IPS-11a (cell line): ENCODE results near the gene OR12D3.
"Not testable (repeated sequence)": the region's sequence is repeated elsewhere in the genome, so short reads cannot be mapped to it uniquely, and the experiment has no call there.

Experiments used
- H3K4me3 ChIP-seq: one replicate; pipeline ENCODE4 v1.5.1; 2013; ENCODE audit warnings: low read depth, low read length, control low read depth

The OR12D3 gene, protein sequence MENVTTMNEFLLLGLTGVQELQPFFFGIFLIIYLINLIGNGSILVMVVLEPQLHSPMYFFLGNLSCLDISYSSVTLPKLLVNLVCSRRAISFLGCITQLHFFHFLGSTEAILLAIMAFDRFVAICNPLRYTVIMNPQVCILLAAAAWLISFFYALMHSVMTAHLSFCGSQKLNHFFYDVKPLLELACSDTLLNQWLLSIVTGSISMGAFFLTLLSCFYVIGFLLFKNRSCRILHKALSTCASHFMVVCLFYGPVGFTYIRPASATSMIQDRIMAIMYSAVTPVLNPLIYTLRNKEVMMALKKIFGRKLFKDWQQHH

DNA sequence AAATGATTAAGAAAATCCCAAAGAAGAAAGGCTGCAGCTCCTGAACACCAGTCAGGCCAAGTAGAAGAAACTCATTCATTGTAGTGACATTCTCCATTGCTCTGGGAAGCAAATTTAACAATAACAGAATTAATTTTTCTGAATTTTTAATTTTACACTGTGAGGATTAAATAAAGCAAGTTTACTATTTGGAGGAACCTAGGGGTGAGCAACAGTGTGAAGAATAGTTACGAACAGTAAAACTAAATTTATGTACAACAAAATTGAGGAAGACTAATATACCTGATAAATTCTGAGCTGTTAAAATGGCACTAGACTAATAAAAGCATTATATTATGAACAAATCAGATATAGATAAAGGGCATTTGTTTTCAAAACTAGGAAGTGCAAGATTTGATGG is at the start of gene OR12D3:
OR12D3 (minus strand) TSS at position 101 of the 400 bp plus-strand sequence; CDS start at position 97, 4 bp downstream.
- no peak within 1 kb of the TSS for H3K4me3 ChIP-seq

DNA sequence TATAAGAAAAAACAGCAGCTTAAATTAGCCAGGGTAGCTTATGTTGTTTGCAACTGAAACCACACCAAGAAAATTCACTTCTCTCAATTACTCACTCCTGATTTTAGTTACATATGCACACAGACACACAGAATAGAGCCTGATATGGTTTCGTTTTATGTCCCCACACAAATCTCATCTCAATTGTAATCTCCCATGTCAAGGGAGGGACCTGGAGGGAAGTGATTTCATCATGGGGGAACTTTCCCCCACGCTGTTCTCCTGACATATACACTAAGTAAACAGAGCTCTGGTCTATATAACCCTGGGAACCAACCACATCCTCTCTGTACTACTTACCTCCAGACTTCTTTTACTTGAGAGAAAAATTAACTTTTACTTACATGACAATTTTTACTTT is 49.5 kb upstream of the OR12D3 start:
- H3K4me3 ChIP-seq = no peak overlapping the region

DNA sequence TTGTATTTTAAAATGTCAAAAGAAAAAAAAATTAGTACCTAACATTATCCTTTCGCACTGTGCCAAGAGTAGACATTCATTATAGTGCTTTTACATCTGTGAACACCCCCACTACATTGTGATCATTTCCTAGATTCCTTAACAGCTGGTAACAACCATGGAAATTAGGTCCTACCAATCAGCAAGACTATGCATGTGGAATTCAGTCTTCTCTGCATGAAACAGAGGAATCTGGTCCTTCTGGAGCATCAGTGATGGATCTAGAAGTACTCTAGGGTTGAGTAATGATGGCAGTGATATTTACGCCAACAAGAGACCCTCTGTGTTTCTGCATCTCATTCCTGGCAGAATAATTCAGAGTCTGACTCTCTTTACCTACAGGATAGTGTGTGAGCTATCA is 49.1 kb upstream of the OR12D3 start:
- no peak overlapping the region for H3K4me3 ChIP-seq

DNA sequence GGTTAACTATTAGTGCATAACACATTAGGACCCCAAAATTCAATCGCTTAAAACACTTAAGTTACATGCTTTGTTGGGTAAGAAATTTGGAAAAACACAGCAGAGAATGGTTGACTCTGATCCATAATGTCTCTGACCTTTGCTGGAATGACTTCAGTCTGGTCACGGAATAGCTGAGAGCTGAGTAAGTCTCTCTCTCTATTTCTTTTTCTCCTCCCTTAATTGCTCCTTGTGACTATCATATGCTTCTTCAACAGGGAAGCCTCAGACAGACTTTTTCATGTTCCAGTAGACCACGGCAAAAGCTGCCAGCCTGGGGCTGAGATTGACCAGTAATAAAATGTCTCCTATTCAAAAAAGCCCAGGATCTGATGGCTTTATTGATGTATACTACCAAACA is 44.4 kb upstream of the OR12D3 start:
- H3K4me3 ChIP-seq = no peak overlapping the region

DNA sequence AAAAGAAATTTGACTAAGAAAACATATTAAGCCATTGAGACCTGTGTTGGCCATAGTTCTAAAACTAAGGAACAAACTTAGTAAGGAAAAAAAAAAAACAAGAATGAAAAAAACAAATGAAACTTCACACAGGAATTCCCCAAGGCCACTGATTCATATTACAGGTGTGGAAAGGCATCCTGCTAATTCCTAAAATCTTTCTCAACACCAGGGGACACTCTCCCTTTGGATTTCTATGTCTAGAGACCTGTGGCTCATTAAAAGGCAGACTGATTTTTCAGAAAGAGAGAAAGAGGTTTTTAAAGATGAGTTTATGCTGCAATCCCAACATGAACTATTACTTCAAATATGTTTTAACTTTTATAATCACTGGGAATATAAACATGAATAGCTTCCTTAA is 39.5 kb upstream of the OR12D3 start, which contains the start of gene OR12D1:
OR12D1 (plus strand) TSS at position 341 of the 400 bp plus-strand sequence.
- no peak within 1 kb of the TSS for H3K4me3 ChIP-seq

DNA sequence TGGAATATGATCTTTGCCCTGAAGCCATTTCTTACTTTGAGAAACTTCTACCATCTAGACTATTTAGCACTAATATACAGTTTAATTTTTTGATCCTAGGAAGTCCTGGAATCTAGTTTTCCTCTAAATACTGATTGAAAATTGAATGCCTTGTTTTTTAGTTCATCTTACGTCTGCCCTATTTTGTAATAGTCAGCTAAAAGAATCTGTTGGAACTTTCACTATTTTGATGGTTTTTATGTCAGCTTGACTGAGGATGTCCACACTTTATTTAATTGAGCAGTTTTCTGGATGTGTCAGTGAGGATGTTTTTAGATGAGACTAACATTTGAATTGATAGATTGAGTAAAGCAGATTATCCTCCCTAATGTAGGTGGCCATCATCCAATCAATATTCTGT is 28.7 kb upstream of the OR12D3 start:
- no peak overlapping the region for H3K4me3 ChIP-seq

DNA sequence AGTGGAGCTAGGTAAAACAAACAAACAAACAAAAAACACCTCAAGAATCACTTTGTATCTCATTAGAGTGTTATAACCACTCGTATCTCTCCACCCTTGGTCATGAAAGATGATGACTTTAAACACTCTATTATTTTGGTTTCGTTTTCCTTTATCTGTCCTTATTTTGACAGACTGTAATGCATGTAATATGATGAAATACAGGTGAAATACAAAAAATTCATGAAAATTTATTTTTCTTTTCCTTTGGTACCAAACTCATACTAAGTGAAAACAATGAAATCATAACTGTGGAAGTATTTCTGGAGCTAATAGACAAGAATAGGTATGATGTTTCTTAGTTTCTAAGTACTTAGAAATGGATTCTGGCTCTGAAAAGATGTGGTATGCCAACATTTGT is 24.4 kb upstream of the OR12D3 start:
- no peak overlapping the region for H3K4me3 ChIP-seq

DNA sequence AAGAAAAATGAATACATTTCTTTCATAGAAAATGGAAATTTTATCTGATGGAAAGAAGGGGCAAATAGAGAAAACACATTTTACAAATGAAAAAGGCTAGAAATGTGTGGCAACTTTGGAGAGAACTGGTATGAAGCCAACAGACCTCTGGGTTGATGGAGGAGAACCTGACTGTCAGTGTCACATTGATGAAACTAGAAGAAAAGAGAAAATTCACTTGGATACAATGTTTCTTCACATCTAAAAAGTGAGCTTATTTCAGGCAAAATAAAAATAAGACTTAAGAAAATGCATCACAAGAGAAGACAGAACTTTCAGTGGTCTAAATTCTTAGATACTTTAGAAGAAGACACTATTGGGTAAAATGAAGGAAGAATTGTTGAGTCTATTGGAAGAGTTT is 20.2 kb upstream of the OR12D3 start, which contains the start of gene OR12D2:
OR12D2 (plus strand) TSS at position 301 of the 400 bp plus-strand sequence. CDS start 1,069 bp downstream, outside the sequence.
- H3K4me3 ChIP-seq = no peak within 1 kb of the TSS

DNA sequence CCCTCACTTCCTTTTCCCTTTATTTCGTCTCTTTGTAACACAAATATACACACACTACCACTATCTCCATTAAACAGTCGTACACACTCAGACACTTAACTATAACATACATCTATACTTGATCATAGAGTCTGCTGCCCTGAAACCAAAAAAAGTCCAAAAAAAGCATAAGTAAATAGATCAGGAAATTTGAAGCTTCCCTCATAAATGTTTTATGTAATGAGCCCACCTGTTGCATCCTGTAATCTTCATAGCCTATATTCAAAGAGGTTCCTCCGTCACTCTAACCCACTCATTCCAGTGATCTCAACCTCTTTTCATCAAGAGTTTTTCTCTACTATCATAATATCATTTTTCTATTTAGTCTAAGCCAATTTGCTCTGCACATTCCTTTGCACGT is 13.4 kb upstream of the OR12D3 start:
- no peak overlapping the region for H3K4me3 ChIP-seq

DNA sequence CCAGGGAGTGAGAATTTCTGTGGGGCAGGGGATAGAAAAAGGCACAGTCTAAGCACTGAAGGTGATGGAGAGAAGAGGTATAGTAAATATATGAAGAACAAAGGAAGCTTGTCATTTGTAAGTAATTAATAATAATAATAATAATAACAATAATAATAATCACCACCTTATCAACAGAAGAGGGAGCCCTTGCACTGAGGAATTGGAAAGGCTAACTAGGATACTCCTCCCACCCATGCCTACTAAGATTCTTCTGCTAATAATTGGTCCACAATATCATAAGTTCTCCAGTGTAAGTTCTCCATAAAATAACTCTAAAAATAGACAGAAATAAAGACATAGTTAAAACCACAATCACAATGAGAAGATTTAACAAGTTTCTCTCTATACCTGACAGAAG is 912 bp upstream of the OR12D3 start:
- no peak overlapping the region for H3K4me3 ChIP-seq

DNA sequence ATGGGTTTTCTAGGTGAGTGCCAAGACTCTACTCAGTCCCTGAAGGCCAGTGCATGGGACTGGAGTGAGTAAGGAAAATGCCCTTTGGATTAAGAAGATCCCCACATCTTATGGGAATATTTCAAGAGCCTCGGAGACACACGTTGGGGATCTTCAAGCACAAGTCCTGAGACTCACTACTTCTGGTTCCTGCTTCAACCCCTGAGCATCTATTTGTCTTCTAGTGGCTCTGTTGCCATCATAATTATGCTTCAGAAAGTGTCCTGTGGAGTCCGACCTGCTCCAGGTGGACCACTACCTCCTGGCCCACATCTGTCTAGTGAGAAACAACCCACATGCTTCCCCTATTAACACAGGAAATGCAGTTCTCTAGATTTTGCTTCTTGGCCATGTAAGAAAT is 6.3 kb downstream of the OR12D3 start, which contains the start of gene OR5V1:
OR5V1 (minus strand) TSS at position 101 of the 400 bp plus-strand sequence. CDS start 12,670 bp downstream, outside the sequence.
- no peak within 1 kb of the TSS for H3K4me3 ChIP-seq

DNA sequence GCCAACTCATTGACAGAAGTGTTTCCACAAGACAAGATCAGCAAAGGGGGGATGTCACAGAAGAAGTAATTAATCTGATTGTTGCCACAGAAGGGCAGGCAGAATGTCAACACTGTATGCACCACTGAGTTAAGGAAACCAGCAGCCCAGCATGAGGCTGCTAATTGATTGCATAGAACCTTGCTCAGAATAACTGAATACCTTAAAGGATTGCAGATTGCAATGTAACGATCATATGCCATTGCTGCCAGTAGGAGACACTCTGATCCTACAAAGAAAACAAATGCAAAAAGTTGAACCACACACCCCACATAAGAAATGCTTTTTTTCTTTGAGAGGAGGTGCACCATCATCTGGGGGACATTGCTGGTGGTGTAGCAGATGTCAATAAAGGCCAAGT is 19.5 kb downstream of the OR12D3 start:
- H3K4me3 ChIP-seq = no peak overlapping the region

DNA sequence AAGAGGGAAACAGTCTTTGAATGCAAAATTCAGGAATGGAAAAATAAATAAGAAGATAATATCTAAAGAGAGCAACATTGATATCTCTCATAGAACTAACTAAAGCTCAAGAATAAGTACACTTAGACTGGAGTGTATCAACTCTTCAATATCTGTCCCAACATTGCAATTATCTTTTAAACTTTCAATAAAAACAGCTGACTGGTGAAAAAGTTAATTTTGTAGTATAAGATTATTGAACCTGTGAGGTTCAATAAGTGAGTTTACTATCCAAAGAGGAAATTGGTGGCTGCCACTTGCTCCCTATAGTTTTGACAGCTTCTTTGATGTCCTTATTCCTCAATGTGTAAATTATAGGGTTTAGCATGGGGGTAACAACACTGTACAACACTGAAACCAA is 20.1 kb downstream of the OR12D3 start:
- no peak overlapping the region for H3K4me3 ChIP-seq

DNA sequence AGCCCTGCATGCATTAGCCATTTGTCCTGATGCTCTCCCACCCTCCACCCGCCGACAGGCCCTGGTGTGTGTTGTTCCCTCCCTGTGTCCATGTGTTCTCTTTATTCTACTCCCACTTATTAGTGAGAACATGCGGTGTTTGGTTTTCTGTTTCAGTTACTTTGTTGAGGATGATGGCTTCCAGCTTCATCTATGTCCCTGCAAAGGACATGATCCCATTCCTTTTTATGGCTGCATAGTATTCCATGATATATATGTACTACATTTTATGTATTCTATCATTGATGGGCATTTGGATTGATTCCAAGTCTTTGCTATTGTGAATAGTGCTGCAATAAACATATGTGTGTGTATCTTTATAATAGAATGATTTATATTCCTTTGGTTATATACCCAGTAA is 25.7 kb downstream of the OR12D3 start:
- H3K4me3 ChIP-seq = not testable (repeated sequence)

DNA sequence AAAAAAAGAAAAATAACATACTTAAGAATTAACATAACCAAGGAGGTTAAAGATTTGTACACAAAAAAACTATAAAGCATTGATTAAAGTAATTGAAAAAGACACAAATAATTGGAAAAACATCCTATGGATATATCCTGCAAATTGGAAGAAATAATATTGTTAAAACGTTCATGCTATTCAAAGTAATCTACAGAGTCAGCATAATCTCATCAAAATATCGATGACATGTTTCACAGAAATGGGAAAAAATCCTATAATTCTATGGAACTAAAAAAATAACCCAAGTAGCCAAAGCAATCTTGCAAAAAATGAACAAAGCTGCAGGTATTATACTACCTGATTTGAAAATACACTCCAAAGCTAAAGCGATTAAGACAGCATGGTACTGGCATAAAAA is 29.7 kb downstream of the OR12D3 start:
- H3K4me3 ChIP-seq = no peak overlapping the region

DNA sequence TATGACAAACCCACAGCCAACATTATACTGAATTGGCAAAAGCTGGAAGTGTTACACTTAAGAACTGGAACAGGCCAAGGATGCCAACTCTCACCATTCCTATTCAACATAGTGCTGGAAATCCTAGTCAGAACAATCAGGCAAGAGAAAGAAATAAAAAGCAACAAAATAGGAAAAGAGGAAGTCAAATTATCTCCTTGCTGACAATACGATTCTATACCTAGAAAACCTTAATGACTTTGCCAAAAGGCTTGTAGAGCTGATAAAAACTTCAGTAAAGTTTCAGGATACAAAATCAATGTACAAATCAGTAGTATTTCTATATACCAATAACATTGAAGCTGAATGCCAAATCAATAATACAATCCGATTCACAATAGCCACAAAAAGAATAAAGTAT is 38.8 kb downstream of the OR12D3 start:
- no peak overlapping the region for H3K4me3 ChIP-seq

DNA sequence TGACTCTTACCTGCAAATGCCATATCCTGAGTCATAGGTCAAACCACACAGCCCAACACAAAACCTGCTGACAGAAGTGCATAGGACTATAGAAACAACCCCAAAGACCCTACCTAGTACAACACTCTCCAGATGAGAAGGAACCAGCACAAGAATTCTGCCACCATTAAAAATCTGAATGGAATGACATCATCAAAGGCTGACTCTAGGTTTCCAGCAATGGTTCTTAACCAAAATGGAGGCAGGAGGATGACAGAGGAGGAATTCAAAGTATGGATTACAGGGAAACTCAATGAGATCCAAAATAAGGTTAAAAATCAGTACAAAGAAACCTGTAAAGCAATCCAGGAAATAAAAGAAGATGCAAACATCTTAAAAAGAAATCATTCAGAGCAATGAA is 42.4 kb downstream of the OR12D3 start:
- no peak overlapping the region for H3K4me3 ChIP-seq

DNA sequence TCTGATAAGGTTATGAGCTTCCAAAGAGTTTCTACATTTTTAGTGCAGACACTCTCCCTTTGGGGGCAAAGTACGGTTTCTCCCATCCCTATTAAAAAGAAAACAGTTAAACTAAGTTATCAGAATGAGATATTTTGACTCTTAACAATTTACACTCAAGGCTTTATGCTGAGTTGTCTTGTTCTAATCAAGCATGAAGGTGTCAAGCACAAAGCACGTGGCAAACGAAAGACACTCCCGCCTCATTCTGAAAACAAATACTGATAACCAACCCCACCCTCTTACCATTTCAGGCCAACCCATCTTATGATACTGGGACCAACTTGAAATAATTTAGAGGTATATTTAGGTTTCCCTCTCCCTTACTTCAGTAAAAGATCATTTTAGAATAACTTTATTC is 49.3 kb downstream of the OR12D3 start:
- no peak overlapping the region for H3K4me3 ChIP-seq
